Mesendoderm (in vitro differentiated cells): Measurements from ENCODE around the gene KRT1.

Experiments
- DNase-seq: peaks from one replicate; pipeline ENCODE4 v3.0.0; 2013
- H2AK5ac ChIP-seq: 2 replicates; pipeline ENCODE4 v1.6.1; 2013; ENCODE audit warnings: low read length, inconsistent platforms
- H2BK120ac ChIP-seq: 2 replicates; pipeline ENCODE4 v1.6.1; 2013; ENCODE audit warnings: low read depth, mild to moderate bottlenecking, low read length, moderate library complexity, mixed read lengths
- H2BK15ac ChIP-seq: replicated peaks from 2 replicates; pipeline ENCODE4 v1.6.1; 2013; ENCODE audit warnings: low read depth, mild to moderate bottlenecking, moderate library complexity
- H2BK5ac ChIP-seq: 2 replicates; pipeline ENCODE4 v1.6.1; 2013; ENCODE audit warnings: low read length, inconsistent platforms
- H3K18ac ChIP-seq: 2 replicates; pipeline ENCODE4 v1.6.1; 2013; ENCODE audit warnings: mild to moderate bottlenecking, low read length, mixed read lengths
- H3K23ac ChIP-seq: one replicate; pipeline ENCODE4 v1.6.1; 2013; ENCODE audit warnings: low read length
- H3K27ac ChIP-seq: 2 replicates; pipeline ENCODE4 v1.5.1; 2013; ENCODE audit warnings: low read depth, mild to moderate bottlenecking, inconsistent platforms, low read length, moderate library complexity
- H3K27me3 ChIP-seq: 2 replicates; pipeline ENCODE4 v1.6.1; 2013; ENCODE audit warnings: low read length, control low read depth, mild to moderate bottlenecking, inconsistent platforms; ENCODE audit not compliant: insufficient read depth, poor library complexity
- H3K36me3 ChIP-seq: 2 replicates; pipeline ENCODE4 v1.6.1; 2013; ENCODE audit warnings: low read length, inconsistent platforms; ENCODE audit not compliant: control insufficient read depth, insufficient read depth
- H3K4ac ChIP-seq: one replicate; pipeline ENCODE4 v1.6.1; 2013; ENCODE audit warnings: low read depth, mild to moderate bottlenecking, low read length, moderate library complexity
- H3K4me1 ChIP-seq: 2 replicates; pipeline ENCODE4 v1.6.1; 2013; ENCODE audit warnings: low read depth, low read length, inconsistent platforms; ENCODE audit not compliant: control insufficient read depth
- H3K4me2 ChIP-seq: 2 replicates; pipeline ENCODE4 v1.6.1; 2013; ENCODE audit warnings: low read length
- H3K4me3 ChIP-seq: 2 replicates; pipeline ENCODE4 v1.5.1; 2013; ENCODE audit warnings: mild to moderate bottlenecking, low read length
- H3K56ac ChIP-seq: one replicate; pipeline ENCODE4 v1.6.1; 2013; ENCODE audit warnings: low read length
- H3K79me1 ChIP-seq: 2 replicates; pipeline ENCODE4 v1.6.1; 2013; ENCODE audit warnings: low read length, inconsistent platforms
- H3K79me2 ChIP-seq: 2 replicates; pipeline ENCODE4 v1.6.1; 2013; ENCODE audit warnings: mild to moderate bottlenecking, low read length; ENCODE audit not compliant: control insufficient read depth, insufficient read depth
- H3K9ac ChIP-seq: 2 replicates; pipeline ENCODE4 v1.6.1; 2013; ENCODE audit warnings: low read length, inconsistent platforms
- H4K5ac ChIP-seq: one replicate; pipeline ENCODE4 v1.6.1; 2013; ENCODE audit warnings: low read length
- H4K8ac ChIP-seq: one replicate; pipeline ENCODE4 v1.6.1; 2013; ENCODE audit warnings: low read depth, mild to moderate bottlenecking, control low read depth, low read length, moderate library complexity
- WGBS: extraction: QIAGEN DNeasy Blood & Tissue Kit; methylation state at CpG from one replicate; pipeline ENCODE4 v1.1.7; 2013; ENCODE audit warnings: low lambda C conversion rate, missing lambda C conversion rate; ENCODE audit not compliant: insufficient coverage; ENCODE audit errors: extremely low coverage; 5-methylcytosine and 5-hydroxymethylcytosine counted together

Gene KRT1

DNA sequence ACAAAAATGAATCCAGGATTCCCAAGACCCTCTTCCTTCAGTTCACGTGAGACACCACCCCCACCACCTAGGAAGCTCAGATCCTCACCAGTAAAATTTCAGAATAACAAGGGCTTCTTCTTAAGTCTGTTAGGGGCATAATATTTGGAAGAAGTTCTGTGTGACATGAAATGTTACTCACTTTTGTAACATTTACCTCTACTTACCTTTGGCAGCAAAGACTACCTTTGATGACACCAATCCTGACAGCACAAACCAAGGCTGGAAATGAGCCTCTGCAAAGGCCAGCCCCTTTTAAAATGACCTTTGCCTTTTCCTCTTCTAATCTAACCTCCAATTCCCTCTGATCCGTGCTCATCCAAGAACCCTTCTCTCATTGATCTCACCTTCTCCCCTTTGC, 42.5 kb upstream of the KRT1 start:
- no peak overlapping the region for H2BK120ac ChIP-seq
- no peaks in the 10 kb centered on the region for H3K79me1 ChIP-seq
- H3K56ac ChIP-seq: no peak overlapping the region
- no peak overlapping the region for H3K4me2 ChIP-seq
- H4K5ac ChIP-seq: no peak overlapping the region
- H3K36me3 ChIP-seq: no peaks in the 10 kb centered on the region
- no CpG with 5 or more reads among the region's 2 CpGs for WGBS
- DNase-seq: no peak
- no peak overlapping the region for H2AK5ac ChIP-seq
- H3K9ac ChIP-seq: no peak overlapping the region
- H3K27ac ChIP-seq: no peak overlapping the region
- H3K4me3 ChIP-seq: no peak overlapping the region
- no peak overlapping the region for H3K23ac ChIP-seq
- no peaks in the 10 kb centered on the region for H3K79me2 ChIP-seq
- H3K18ac ChIP-seq: no peak overlapping the region
- H2BK15ac ChIP-seq: no peak overlapping the region
- H2BK5ac ChIP-seq: no peak overlapping the region
- H3K4ac ChIP-seq: no peak overlapping the region
- no peak overlapping the region for H4K8ac ChIP-seq
- no peaks in the 10 kb centered on the region for H3K4me1 ChIP-seq
- no peaks in the 10 kb centered on the region for H3K27me3 ChIP-seq

DNA sequence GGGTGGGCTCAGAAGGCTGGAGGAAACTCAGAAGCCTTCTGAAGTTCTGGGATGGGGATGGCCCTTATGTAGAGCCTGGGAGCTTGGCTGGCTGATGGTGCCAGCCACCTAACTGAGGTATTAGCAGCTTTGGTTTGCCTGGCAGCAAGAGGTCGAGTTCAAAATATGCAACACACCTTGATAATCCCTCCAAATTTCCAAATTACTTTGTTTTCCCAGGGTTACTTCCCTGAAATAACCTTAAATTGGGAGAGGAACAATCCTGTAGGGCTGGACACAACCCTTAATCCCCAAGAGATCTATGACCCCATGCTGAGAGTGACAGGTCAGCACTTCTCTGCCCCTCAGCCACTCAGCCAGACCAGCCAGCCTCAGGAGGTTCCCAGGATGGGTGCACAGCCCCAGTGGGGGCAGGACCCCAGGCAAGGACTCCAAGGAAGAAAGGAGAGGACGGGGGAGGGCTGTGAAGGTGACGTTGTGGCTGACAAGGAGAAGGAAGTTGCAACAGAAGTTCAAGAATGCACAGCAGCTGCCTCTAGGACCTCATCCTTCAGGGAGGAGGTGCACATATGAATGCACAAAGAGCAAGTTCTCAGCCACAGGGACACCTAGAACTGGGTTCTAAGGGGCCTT, 41.7 kb upstream of the KRT1 start:
- no peak overlapping the region for H3K4me2 ChIP-seq
- no peak for DNase-seq
- H3K27me3 ChIP-seq: no peaks in the 10 kb centered on the region
- no peak overlapping the region for H3K4ac ChIP-seq
- H2BK5ac ChIP-seq: no peak overlapping the region
- no peak overlapping the region for H2BK15ac ChIP-seq
- H3K9ac ChIP-seq: no peak overlapping the region
- H3K18ac ChIP-seq: no peak overlapping the region
- H3K36me3 ChIP-seq: no peaks in the 10 kb centered on the region
- H2BK120ac ChIP-seq: no peak overlapping the region
- H3K23ac ChIP-seq: no peak overlapping the region
- H3K79me1 ChIP-seq: no peaks in the 10 kb centered on the region
- H3K79me2 ChIP-seq: no peaks in the 10 kb centered on the region
- H3K4me1 ChIP-seq: no peaks in the 10 kb centered on the region
- no peak overlapping the region for H2AK5ac ChIP-seq
- no peak overlapping the region for H4K8ac ChIP-seq
- H4K5ac ChIP-seq: no peak overlapping the region
- no peak overlapping the region for H3K4me3 ChIP-seq
- no peak overlapping the region for H3K56ac ChIP-seq
- H3K27ac ChIP-seq: no peak overlapping the region
- WGBS: no CpG with 5 or more reads among the region's 3 CpGs

DNA sequence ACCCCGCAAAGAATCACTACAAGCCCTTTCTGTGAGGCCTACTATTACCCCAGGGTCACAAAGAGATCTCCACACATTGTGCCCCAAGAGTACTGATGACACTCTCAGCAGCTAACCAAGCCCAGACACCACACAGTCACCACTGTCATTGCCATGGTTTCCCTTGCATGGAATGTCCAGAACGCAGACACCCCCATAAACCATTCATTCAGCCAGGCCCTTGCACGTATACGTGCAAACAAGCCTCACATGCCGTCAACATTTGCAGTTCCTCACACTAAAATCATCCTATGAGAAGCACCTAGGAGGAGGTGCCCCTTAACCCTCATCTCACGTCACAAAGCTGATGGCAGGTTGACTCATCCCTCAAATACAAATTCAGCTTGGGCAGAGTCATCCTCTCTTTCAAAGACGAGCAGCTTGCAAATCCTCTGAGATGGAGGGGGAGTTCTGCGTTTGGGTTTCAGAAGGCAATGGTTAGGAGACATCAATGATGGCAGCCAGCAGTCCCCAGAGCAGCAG, 40.2 kb upstream of the KRT1 start:
- Histone ChIP-seq H3K4ac (no peak overlapping the region), H3K4me1 (no peaks in the 10 kb centered on the region), H3K36me3 (no peaks in the 10 kb centered on the region), H2BK15ac (no peak overlapping the region), H3K4me2 (no peak overlapping the region), H3K27me3 (no peaks in the 10 kb centered on the region), H3K23ac (no peak overlapping the region), H3K56ac (no peak overlapping the region), H2BK5ac (no peak overlapping the region), H2AK5ac (no peak overlapping the region), H3K9ac (no peak overlapping the region), H3K18ac (no peak overlapping the region), H4K8ac (no peak overlapping the region), H3K79me1 (no peaks in the 10 kb centered on the region), H4K5ac (no peak overlapping the region), H3K79me2 (no peaks in the 10 kb centered on the region), H3K27ac (no peak overlapping the region), H3K4me3 (no peak overlapping the region), H2BK120ac (no peak overlapping the region)
- no peak for DNase-seq
- no CpG with 5 or more reads among the region's 8 CpGs for WGBS

DNA sequence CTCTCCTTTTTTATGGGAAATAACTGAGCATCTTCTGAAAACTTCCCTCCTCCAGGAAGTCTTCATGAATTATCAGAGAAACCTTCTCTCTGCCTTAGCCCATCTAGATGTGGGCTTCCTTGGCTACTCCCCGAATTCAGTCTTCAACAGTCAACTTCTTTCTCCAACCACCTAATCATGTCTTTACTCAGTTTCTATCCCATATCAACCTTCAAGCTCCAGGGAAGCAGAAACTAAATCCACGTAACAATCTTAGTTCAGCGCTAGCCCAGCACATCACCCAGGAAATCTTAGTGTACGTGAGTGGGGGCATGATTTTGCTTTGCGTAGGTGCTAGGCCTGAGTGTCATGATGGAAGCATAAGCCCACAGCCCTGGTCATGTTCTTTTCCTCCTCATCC, 35.9 kb upstream of the KRT1 start:
- Histone ChIP-seq H3K4me2 (no peak overlapping the region), H4K5ac (no peak overlapping the region), H3K79me1 (no peaks in the 10 kb centered on the region), H2BK120ac (no peak overlapping the region), H3K56ac (no peak overlapping the region), H3K23ac (no peak overlapping the region), H3K79me2 (no peaks in the 10 kb centered on the region), H3K27me3 (peaks cover 7% of the 10 kb centered on the region), H3K4ac (no peak overlapping the region), H3K36me3 (no peaks in the 10 kb centered on the region), H2BK15ac (no peak overlapping the region), H2BK5ac (no peak overlapping the region), H3K27ac (no peak overlapping the region), H4K8ac (no peak overlapping the region), H3K4me1 (no peaks in the 10 kb centered on the region), H3K4me3 (no peak overlapping the region), H3K18ac (no peak overlapping the region), H3K9ac (no peak overlapping the region), H2AK5ac (no peak overlapping the region)
- no CpG with 5 or more reads among the region's 5 CpGs for WGBS
- no peak for DNase-seq

DNA sequence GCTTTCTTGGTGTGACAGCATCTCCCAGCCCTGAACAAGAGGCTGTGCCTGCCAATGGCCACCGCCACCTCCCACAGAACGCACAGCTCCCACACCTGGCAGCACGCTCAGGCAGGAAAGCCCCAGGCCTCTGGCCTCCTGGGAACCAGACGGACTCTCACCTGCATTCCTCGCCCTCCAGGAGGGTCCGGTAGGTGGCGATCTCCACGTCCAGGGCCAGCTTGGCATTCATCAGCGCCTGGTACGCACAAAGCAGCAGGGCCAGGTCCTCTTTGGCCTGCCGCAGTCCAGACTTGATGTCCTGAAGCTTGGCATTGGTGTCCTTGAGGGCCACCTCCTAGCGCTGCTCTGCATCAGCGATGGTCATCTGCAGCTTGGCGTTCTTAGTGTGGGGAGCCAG, 35.2 kb upstream of the KRT1 start:
- no peak overlapping the region for H2BK15ac ChIP-seq
- H4K5ac ChIP-seq: no peak overlapping the region
- no peaks in the 10 kb centered on the region for H3K79me2 ChIP-seq
- H3K23ac ChIP-seq: no peak overlapping the region
- no peak overlapping the region for H3K18ac ChIP-seq
- H4K8ac ChIP-seq: no peak overlapping the region
- no peak overlapping the region for H3K4me2 ChIP-seq
- H3K36me3 ChIP-seq: no peaks in the 10 kb centered on the region
- no peak overlapping the region for H2BK120ac ChIP-seq
- no peak overlapping the region for H3K56ac ChIP-seq
- no peak overlapping the region for H3K27ac ChIP-seq
- no peaks in the 10 kb centered on the region for H3K4me1 ChIP-seq
- no peak overlapping the region for H3K4me3 ChIP-seq
- no peak overlapping the region for H2BK5ac ChIP-seq
- peak; percentile 51 for DNase-seq
- peaks cover 7% of the 10 kb centered on the region for H3K27me3 ChIP-seq
- no peak overlapping the region for H3K4ac ChIP-seq
- no peaks in the 10 kb centered on the region for H3K79me1 ChIP-seq
- H2AK5ac ChIP-seq: no peak overlapping the region
- H3K9ac ChIP-seq: no peak overlapping the region
- WGBS: no CpG with 5 or more reads among the region's 14 CpGs

DNA sequence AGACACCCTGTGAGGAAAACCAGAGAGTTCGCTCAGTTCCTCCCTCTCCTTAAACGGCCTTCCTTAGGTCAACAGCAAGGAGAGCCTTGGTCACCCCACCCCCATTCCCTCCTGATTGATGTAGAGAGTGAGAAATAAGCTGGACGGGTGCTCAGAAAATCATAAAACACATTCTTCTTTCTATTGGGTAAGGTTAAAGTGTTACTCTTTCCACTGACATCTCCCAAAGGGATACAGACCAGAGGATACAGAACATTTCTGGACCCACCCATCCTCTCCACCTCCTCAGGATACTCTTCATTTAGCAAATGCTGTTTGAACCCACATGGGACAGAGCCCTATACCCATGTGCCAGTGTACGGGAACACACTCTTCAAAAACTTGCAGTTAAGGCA, 34.7 kb upstream of the KRT1 start:
- WGBS: no CpG with 5 or more reads among the region's 4 CpGs
- no peak overlapping the region for H3K4me3 ChIP-seq

More for the DNA sequence above, 34.7 kb upstream of the KRT1 start:
- Histone ChIP-seq H3K9ac (no peak overlapping the region), H3K79me2 (no peaks in the 10 kb centered on the region), H4K5ac (no peak overlapping the region), H3K4ac (no peak overlapping the region), H3K56ac (peak overlapping the region; percentile 25), H3K36me3 (no peaks in the 10 kb centered on the region), H2BK120ac (no peak overlapping the region), H4K8ac (no peak overlapping the region), H2BK5ac (no peak overlapping the region), H3K27me3 (peaks cover 7% of the 10 kb centered on the region), H2BK15ac (no peak overlapping the region), H3K27ac (no peak overlapping the region), H3K4me1 (no peaks in the 10 kb centered on the region), H3K23ac (no peak overlapping the region), H3K79me1 (no peaks in the 10 kb centered on the region), H3K18ac (no peak overlapping the region), H3K4me2 (no peak overlapping the region), H2AK5ac (no peak overlapping the region)
- DNase-seq: no peak
